ENCODE results near the gene FIZ1. TPM values are rescaled to one million over a fixed set of nuclear protein-coding genes. Genes with fewer than 3 reads are reported as not detected.
"Not testable (repeated sequence)": the region's sequence is repeated elsewhere in the genome, so short reads cannot be mapped to it uniquely, and the experiment has no call there.

The FIZ1 gene
- total RNA-seq, 1 donor from 2014 or later, result 3.2 TPM

DNA sequence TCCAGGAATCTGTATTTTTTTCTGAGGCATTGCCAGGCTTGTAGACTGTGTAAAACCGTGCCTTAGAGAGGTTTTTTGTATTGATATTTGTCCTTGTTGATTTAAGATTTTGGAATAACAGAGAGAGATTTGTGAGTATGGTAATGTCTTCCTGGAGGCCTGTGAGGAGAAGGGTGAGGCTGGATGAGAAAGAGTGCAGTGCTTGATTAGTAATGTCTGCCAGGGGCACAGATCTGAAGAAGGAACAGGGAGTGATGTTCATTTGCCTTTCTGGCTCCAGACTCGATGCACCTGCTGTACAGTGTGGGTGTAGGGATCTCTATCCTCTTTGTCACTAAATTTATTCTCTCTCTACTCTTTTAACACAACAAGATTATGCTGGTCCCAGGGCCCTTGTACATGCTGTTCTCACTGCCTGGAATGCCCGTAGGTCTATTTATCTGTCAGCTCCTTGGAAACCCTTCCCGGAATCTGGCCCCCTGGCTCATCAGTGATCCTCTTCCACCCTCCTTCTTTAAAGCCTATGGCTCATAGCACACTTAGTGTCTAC lies 4.2 kb downstream of the FIZ1 start:
- no peak for DNase-seq

DNA sequence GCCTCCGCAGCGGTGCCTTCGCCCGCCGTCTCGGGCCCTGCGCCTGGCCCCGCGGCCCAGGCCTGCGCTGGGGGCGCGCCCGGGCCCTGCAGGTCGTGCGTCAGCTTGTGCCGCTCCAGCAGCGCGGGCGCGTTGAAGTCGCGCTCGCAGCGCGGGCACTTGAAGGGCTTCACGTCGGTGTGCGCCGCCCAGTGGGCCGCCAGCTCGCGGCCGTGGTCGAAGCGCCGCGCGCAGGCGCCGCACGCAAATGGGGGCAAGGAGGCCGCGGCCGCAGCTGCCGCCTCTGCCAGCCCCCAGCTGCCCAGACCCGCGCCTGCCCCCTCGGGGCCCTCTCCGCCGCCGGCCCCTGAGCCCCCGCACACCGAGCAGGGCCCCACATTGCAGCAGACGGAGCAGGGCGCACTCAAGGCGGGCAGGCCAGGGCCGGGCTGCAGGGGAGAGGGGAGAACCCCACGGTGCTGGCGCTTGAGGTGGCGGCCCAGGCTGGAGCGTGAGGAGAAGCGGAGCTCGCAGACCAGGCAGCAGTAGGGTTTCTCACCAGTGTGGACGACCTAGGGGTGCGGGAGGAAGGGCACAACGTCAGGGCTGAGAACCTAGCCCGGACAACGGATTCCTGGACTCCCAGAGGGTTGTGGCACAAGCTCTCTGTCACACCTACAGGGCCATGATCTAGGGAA lies 6.1 kb downstream of the FIZ1 start:
- no peak for DNase-seq

DNA sequence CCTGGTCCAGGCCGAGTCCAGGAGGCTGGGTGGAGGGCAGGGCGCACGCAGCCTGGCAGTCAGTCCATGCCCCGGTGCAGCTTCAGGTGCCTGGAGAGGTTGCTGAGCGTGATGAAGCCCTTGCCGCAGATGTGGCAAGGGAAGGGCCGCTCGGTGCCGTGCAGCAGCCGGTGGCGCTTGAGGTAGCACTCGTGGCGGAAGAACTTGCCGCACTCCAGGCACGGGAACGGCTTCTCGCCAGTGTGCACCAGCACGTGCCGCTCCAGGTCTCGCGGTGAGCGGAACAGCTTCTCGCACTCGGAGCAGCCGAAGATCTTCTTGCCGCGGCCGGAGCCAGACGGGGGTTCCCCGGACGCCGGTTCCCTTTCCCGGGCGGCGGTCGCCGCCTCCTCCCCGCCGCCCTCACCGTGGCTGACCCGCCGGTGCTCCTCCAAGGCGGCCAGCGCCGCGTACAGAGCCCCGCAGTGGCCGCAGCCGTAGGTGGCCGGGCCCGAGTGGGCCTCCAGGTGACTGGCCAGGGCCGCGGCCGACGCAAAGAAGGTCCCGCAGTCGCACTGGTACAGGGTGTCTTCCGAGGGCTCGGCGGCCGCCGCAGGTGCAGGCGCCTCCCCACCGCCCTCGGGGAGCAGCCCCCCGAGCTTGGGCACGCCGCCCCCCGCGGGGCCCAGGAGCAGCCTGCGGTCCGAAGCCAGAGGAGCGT lies 6.8 kb downstream of the FIZ1 start:
- DNase-seq, result no peak

DNA sequence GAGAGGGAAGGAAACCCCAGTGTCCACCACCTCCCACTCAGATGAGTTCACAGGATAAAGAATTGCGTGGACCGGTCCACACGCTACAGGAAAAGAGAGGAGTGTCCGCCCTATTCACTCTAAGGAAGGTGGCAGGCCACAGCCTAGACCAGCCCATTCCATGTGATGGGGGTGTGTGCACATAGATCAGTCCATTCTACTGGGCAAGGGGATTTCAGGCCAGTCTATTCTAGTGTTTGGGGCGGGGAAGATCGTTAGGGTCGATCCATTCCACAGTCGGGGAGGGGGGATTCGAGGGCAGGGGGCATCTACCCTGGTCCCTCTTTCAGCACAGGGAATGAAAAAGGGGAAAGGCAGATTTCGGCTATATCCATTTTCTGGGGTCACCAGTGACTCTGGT lies 7.8 kb downstream of the FIZ1 start:
- no peak for DNase-seq

DNA sequence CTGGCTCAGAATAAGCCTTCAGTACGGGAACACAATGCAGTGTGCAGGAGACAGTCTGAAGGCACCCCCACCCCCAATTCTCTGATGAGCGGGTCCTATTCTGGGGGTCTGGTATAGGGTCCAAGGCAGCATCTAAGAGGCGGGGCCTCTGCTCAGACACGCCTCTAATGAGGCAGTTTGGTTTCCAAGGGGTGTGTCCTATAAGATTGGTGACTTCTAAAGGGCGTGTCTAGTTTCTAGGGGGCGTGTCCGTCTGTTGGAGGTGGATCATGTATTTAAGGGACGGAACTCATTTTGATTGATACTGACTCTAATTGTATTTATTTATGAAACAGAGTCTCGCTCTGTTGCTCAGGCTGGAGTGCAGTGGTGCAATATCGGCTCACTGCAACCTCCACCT lies 8.7 kb downstream of the FIZ1 start:
- no peak for DNase-seq

DNA sequence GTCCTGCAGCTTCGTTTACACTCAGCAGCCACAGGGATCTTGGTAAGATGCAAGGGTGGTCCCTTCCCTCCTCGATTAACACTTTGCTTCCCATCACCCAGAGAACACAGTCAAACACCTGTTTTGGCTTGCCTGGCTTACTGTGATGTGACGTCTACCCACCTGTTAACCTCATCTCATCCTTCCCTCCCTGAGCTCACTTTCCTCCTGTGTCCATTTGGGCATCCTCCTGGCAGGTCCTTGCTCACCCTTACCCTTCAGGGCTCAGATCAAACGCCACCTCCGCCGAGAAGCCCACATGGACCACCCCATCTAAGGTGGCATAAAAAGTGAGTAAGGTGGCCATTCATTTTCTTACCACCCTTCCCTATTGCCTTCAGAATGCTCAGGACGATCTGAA lies 9.2 kb downstream of the FIZ1 start:
- no peak for DNase-seq

DNA sequence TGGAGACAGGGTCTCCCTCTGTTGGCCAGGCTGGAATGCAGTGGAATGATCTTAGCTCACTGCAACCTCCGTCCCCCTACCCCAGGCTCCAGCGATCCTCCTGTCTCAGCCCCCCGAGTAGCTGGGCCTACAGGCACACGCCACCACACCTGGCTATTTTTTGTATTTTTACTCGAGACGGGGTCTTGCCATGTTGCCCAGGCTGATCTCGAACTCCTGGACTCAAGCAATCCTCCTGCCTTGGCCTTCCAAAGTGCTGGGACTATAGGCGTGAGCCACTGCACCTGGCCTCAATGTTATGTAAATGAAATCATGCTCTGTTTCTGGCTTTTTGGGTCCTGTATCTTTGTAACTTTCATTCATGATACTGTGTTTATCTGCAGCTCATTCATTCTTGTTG lies 10.6 kb downstream of the FIZ1 start:
- no peak for DNase-seq

DNA sequence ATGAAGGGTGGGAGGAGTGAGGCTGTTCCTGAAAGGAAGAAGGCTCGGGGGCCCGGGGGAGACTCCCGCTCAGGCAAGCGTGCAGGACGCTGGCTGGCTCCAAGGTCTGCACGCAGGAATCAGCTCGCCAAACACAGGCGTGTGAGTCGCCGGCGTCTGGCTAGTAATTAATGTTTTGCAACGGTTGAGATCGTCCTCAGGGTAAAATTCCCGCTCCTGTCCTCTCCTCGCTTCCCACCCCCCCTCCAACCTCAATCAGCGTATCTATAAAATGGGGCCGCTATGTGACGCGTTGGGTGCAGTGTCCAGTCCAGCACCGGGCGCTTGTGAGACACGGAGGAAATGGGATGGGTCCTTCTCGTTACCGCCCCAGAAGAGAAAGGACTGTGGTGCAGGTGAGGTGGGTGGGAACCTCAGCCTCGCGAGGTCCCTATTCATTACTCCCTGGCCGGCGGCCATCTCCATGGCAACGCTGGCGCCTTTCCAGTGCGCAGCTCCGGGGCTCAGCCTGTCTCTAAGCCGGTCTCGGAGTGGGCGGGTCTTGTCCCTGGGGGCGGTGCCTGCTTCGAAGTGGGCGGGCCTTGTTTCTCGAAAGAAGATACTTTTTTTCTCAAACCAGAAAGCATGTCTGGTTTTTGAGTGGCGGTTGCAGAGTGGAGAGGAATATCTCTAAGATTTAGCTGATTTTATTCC lies 12.2 kb downstream of the FIZ1 start:
- DNase-seq, result peak; percentile 63

DNA sequence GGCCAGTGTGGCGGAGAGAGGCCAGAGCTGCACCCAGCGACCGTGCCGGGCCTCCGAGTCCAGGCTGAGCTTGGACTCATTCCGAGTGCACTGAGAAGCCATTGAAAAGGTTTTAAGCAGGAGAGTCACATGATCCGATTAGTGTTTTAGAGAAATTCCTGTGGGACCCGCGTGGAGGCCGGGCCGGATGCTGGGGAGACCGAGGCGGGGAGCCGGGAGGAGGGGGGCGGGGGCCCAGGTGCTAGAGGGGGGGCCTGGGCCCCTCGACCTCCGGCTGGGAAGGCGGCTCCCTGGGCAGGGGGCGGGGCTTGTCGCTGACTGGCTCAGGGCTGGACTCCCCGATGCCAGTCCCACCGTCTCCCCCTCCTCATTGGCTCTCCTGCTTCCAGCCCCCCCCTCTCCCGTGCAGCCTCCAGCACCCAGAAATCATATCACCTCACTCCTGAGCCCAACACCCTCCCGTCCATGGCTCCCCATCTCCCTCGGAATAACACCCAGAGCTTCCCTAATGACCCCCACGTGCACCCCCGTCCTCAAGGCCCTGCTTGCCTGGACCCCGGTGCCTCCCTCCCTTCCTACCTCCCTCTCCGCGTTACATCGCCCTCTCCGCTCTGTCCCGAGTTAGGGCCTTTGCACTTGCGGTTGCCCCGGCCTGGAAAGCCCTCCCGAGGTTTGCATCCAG lies 13.5 kb downstream of the FIZ1 start:
- peak; percentile 69 for DNase-seq

DNA sequence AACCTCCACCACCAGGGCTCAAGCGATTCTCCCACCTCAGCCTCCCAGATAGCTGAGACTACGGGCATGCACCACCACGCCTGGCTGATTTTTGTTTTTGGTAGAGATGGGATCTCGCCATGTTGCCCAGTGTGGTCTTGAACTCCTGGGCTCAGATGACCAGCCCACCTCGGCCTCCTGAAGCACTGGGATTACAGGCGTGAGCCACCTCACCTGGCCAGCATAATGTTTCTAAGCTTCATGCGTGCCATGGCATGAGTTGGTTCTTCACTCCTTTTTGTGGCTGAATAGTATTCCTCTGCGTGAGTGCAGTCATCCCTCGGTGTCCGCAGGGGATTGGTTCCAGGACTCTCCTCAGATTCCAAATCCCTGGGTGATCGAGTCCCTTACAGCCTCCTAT lies 14.4 kb downstream of the FIZ1 start:
- no peak for DNase-seq

DNA sequence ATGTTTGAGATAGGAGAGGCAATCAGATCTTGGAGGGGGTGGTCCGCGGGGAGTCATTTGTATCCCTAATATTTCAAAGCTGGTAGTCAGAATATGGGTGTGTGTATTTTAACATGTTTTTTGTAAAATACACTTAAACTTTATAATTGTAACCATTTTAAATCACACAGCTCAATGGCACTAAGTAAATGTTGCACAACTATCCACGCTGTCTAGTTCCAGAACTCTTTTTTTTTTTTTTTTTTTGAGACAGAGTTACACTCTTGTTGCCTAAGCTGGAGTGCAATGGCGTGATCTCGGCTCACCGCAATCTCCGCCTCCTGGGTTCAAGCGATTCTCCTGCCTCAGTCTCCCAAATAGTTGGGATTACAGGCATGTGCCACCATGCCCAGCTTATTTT lies 15.4 kb downstream of the FIZ1 start:
- not testable (repeated sequence) for DNase-seq

DNA sequence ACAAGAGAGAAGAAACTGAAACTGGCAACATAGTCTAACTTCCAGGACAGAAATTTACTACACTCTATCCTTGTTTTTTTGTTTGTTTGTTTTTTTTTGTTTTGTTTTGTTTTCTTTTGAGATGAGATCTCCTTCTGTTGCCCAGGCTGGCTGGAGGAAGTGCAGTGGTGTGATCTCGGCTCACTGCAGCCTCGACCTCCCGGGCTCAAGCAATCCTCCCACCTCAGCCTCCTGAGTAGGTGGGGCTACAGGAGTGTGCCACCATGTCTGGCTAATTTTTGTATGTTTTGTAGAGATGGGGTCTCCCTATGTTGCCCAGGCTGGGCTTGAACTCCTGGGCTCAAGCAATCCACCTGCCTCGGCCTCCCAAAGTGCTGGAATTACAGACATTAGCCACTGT lies 17.0 kb downstream of the FIZ1 start:
- DNase-seq, result not testable (repeated sequence)

DNA sequence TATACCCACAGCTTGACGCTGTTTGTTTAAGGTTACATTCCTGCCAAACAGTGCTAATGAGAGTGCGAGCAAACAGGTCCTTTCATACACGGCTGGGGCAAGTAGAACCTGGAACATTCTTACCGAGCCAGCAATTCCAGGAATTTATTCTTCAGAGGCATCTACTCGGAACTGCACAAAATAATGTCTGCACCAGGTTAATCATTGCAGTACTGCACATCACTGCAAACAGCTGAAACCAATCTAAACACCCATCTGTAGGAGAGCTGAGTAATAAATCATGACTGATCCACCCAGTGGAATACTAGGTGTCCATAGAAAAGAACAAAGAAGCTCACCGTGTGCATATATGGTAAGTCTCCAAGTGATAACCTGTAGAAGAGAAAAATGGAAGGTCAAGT lies 17.5 kb downstream of the FIZ1 start:
- DNase-seq, result no peak

DNA sequence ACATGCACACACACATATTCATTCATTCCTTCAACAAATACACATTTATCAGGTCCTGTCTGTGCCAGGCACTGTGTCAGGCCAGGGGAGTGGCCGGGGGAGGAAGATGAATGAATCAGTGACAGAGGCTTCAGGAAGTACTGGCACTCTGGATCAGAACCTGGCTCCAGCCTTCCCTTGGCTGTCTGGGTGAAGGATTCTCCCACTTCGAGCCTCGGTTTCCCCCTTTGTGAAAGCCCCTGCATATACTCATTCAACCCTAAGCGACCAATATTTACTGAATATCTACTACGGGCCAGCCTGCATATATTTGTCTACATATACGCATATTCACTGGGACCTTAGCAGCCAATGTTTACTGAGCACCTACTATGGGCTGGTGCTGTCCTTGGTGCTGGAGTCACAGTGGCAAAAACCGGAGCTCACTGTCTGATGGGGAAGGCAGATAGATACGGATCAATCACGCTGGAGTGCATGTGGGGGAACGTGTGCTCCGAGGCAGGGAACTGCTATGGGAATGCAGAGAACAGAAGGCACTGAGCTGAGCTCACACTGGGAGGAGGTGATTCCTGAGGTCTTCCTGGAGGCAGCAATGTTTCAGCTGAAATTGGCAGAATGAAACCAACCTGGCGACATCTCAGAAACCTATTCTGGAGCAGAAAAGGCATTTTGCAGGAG lies 18.0 kb downstream of the FIZ1 start:
- no peak for DNase-seq

DNA sequence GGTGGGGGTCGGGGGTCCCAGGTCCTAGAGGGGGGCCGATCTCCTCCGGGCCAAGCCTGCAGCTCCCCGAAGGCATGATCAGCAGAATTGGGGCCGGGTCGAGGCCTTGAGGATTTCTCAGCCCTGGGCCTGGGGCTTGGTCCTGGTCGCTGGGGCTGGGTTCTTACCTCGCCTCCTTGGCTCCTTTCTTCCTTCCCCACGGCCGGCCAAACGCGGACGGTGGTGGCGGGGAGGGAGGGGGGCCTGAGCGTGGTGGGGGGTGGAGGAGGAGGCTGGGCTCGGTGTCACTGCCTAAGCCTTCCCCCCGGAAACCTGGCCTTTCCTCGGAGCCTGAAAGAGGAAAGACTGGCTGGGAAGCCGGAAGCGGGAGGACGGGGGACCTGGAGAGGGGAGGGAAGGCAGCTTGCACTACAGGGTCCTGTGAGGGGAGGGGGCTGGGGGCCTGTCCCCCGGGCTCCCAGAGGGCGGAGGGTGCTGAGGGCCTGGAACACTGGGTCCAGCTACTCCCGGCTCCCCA lies 18.6 kb downstream of the FIZ1 start, which contains the start of gene ZNF579:
Gene ZNF579 (minus strand): TSS at position 221 of the 517 bp plus-strand sequence. CDS start 1,209 bp downstream, outside the sequence.
- peak; percentile 90 for DNase-seq

DNA sequence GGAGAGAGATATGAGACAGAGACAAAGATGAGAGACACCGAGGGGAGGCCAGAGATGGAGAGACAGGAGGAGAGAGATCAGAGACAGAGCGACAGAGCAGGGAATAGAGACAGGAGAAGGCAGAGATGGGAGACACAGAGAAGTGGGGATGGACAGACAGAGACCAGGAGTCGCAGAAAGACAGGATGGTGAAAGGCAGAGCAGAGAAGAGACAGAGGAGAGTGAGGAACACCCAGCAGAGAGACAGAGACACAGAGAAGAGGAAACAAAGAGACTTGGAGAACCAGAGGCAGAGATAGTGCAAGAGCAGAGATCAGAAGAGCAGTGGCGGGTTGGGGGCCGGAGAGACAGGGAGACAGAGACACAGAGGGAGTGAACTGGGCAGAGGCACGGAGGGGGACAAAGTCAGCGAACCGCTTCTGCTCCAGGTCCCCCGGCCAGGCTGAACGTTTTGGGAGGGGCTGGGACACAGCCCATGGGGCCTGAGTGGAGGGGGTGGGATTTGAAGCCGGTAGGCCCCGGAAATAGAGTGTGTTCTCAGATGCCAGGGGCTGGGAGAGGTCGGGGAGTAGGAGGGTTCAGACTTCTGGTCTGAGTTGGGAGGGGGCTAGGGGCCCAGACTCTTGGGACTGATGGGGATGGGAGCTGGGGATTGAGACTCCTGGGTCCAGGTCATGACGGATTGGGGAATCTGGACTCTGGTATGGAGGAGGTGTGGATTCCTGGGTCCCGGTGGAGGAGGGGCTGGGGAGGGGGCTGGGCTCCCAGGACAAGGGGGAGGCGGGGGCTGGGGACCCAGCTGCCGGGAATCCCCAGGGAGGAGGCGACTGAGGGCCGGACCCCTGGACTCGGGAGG lies 19.3 kb downstream of the FIZ1 start:
- DNase-seq, result peak; percentile 24

DNA sequence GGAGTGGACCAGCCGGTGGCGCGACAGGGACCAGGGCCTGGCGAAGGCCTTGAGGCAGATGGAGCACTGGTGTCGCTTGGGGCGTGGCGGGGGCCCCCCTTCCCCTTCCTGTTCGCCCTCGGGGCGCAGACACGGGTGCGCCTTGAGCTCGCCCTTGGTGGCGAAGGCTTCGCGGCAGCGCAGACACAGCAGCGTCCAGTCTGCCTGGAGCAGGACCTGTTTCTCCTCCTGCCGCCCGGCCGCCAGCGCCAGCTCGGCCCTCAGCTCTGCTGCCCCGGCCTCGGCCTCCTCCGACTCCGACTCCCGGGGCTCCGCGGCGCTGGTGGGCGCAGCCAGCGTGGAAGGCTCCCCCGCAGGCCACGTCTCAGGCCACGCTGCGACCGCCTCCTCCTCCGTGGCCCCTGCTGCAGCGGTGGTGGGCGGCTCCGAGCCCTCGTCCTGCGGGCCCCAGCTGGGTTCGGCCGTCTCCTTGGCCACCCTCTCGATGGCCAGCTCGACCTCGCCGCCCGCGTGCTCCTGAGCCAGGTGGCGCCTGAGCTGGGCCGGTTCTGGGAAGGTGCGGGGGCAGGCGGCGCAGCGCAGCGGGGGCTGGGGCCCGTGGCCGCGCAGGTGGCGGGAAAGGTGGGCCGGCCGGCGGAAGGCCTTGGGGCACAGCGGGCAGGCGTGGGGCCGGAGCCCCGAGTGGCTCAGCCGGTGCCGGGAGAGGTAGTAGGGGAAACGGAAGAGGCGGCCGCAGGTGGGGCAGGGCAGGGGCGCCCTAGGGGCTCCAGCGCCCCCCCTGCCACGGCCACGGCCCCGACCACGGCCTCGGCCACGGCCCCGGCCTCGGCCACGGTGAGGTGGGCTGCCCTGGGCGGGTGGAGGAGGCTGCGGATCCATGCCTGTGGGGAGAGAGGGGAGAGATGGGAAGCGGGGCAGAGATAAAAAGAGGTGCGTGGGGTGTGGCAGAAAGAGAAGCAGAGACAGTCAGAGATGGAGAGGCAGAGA lies 20.3 kb downstream of the FIZ1 start:
- no peak for DNase-seq

DNA sequence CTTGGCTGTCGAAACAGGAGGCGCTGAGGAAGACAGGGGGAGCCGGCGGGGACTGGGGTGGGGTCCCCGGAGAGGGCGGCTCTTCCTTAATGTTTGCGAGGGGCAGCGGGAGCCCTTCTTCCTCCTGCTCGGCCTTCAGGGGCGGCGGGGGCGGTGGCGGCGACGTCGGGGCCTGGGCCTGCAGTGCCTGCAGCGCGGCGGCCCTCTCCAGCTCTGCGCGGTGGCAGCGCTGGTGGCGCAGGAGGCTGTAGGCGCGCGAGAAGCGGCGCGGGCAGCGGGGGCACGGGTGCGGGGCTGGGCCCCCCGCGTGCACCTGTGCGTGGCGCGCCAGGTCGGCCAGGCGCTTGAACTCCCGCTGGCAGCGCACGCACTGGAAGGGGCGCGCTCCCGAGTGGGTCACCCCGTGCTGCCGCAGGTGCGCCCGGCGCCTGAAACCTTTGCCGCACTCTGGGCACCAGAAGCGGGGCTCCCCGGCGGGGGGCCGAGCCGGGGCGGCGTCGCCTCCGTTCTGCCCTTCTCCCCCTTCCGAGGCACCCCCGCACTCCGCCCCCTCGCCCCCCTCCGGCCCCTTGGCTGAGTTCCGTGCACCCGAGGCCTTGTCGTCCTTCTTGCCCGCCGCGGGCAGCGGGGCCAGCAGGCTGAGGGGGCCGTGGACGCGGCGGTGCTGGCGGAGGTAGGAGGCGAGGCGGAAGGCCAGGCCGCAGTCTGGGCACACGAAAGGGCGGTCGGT lies 21.1 kb downstream of the FIZ1 start:
- no peak for DNase-seq

DNA sequence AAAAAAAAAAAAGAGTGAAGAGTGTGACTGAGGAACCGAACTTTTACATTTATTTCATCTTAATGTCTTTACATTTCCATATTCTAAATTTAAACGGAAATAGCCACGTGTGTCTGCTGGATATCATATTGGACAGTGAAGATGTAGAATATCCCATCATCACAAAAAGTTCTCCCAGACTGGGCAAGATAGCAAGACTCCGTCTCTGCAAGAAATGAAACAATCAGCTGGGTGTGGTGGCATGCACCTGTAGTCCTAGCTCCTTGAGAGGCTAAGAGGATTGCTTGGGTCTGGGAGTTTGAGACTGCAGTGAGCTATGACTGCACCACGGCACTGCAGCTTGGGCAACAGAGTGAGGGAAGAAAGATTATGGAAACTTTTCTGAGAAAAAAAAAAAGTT lies 22.6 kb downstream of the FIZ1 start:
- DNase-seq, result no peak
